ENCODE measurements around the gene INTS6L. TPM values are rescaled to one million over a fixed set of nuclear protein-coding genes. Genes with fewer than 3 reads are reported as not detected.

Gene INTS6L, protein sequence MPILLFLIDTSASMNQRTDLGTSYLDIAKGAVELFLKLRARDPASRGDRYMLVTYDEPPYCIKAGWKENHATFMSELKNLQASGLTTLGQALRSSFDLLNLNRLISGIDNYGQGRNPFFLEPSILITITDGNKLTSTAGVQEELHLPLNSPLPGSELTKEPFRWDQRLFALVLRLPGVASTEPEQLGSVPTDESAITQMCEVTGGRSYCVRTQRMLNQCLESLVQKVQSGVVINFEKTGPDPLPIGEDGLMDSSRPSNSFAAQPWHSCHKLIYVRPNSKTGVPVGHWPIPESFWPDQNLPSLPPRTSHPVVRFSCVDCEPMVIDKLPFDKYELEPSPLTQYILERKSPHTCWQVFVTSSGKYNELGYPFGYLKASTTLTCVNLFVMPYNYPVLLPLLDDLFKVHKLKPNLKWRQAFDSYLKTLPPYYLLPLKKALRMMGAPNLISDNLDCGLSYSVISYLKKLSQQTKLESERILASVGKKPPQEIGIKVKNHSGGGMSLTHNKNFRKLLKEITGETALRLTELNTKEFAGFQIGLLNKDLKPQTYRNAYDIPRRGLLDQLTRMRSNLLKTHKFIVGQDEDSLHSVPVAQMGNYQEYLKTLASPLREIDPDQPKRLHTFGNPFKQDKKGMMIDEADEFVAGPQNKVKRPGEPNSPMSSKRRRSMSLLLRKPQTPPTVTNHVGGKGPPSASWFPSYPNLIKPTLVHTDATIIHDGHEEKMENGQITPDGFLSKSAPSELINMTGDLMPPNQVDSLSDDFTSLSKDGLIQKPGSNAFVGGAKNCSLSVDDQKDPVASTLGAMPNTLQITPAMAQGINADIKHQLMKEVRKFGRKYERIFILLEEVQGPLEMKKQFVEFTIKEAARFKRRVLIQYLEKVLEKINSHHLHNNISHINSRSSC
- 0.98 TPM for total RNA-seq

DNA sequence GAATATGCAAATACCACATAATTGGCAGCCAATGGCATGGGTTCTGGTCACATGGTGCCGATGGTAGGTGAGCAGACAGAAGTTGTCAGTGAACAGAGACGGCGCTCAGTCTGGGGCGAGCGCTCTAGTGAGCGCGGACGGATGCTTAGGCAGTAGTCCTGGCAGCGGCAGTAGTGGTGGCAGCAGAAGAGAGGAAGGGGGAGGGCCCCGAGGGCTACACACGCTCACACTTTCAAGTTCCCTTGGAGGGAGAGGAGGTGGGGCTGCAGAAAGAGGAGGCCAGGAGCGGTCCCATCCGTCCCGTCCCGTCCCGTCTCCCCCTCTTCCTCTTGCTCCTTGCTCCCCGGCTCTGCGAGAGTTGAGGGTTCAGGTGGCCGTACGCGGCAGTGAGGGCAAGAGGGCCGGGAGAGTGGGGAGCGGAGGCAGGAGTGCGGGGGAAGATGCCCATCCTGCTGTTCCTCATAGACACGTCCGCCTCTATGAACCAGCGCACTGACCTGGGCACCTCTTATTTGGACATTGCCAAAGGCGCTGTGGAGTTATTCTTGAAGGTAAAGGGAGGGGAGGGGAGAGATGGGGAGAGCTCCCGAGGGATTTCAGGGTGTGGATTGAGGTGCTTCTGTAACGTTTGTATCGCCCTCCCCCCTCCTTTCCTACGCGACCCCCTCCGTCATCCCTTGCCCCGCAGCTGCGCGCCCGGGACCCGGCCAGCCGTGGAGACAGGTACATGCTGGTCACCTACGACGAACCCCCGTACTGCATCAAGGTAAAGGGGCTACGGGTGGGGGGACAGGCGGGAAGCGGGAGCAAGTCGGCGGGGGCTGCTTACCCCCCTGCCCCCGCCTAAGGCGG is at the start of gene INTS6L:
TSS of gene INTS6L (plus strand) at position 108 of the 852 bp plus-strand sequence. CDS start at position 441, 333 bp downstream.
- ATAC-seq, result peak; percentile 74
- DNase-seq (ENCODE audit: low spot score), result peak; percentile 60

DNA sequence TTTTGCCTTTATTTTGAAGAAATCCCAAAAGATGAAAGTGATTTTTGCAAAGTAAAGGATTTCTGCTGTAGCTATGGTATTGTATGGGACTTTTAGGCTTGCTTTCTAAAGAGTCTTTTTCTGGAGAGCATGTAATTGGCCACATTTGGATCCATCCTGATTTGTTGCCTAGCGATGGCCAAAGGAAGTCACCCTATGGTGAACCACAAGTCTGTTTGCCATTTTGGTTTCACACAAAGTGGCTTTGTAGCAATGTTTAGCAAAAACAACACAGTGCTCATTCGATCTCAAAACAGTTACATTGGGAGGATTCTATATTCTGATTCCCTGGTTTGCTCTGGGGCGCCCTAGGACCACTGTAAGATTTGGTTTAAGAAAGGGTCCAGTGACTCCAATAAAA is 44.1 kb upstream of the INTS6L start:
- ATAC-seq, result no peak
- no peak for DNase-seq (ENCODE audit: low spot score)

GRCh38 chrX:135477576-135477975 is 42.9 kb upstream of the INTS6L start:
- DNase-seq (ENCODE audit: low spot score) (peak; percentile 64), ATAC-seq (peak; percentile 74)

DNA sequence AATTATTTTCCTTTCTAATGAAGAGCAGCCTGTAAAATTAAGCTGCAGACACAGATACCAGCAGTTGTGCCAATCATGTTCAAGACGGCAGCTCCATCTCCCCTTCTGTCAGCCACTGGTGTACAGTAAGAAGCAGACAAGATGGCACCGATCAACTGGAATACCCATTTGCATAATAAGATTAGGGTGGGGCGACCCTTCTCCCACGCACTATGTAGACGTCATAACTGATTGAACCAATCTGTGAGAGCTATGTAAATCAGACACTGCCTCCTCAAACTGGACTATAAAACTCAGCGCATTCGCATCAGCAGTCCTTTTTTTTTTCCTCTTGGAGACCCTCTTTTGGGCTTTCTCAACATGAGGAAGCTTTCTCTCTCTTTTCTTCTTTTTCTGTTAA is 40.4 kb upstream of the INTS6L start:
- ATAC-seq, result no peak
- DNase-seq (ENCODE audit: low spot score), result no peak

- DNase-seq (ENCODE audit: low spot score) (no peak), ATAC-seq (no peak)
These were observed 38.7 kb upstream of the INTS6L start for GRCh38 chrX:135481696-135482179.

DNA sequence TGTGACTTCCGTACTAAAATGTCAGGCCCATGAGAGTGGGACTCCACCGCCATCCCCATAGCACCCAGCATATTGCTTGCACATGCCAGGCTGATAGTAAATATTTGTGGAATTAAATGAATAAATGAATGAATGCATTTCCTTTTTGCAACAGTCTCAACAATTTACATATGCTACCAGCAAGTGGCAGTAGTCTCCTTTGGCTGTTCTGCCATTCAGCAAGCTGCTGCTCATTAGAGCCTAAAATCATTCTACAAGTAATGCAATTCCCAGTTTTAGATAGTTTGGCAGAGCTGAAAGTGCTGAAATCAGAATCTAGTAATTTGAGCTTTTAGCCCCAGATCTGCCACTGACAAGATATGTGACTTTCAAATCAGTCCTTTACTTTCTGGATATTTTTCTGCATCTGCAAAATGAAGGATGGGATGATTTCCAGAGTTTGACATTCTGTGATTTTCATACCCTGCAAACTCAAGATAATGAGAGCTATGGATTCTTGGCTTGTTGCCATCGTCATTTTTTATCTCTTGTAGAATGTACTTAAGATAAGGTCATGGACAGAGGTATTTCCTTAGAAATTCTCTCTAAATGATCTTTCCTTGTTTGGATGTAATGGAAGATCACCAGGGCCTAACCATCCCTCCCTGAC is 35.7 kb upstream of the INTS6L start:
- DNase-seq (ENCODE audit: low spot score) (no peak), ATAC-seq (peak; percentile 36)

- ATAC-seq (no peak), DNase-seq (ENCODE audit: low spot score) (no peak)
These were observed 30.9 kb upstream of the INTS6L start for GRCh38 chrX:135489542-135489941.

GRCh38 chrX:135490979-135491514 is 29.4 kb upstream of the INTS6L start:
- no peak for ATAC-seq
- DNase-seq (ENCODE audit: low spot score), result no peak

GRCh38 chrX:135494453-135494852 is 26.0 kb upstream of the INTS6L start:
- DNase-seq (ENCODE audit: low spot score) (no peak), ATAC-seq (no peak)

DNA sequence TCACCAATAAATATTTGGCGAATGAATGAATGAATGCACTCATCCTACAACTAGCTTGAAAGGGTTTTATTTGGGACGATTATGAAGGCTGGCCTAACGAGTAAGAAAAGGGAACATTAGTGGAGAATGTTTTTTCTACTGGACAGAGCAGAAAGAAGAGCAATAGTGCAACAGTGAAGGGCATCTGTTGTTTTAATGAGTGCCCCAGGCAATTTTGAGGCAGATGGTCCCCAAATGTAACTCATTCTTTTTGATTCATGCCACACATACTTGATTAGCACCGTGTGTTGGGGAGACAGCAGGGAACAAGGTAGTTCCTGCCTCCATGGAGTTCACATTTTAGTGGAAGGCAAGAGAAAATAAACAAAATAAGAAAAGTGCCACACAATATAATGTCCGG is 22.7 kb upstream of the INTS6L start:
- ATAC-seq, result no peak

DNA sequence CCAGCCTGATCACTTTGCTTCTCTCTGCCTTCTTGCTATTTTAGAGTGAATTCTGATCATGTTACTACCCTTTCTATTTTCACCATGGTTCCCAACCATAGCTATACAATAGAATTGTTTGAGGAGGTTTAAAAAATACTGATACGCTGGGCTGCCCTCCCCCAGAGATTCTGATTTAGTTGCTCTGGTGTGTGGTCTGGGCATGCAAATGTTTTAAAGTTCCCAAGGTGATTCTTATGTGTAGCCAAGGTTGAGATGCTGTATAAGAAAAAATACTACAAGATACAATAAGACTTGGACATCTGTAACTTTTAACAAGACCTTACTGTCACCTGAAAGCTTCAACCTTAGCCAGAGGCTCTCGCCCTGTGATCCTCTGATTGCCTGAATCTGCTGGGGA is 22.2 kb upstream of the INTS6L start:
- no peak for DNase-seq (ENCODE audit: low spot score)
- ATAC-seq, result no peak

More for the DNA sequence above, 22.7 kb upstream of the INTS6L start:
- no peak for DNase-seq (ENCODE audit: low spot score)

DNA sequence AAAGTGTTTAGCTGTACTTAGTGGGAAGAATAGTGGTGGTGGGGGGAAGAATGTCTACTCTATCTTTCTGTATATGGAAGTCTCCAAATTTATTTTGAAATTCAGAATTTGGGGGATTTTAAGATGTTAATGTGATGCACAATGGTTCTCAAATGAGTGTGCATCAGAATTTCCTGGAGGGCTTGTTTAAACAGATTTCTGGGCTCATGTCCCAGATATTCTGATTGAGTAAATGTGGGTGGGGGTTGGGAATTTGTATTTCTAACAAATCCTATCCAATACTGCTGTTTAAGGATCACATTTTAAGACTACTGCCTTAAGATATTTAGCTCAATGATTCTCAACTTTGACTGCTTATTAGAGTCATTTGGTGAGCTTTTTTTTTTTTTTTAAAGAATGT is 15.1 kb upstream of the INTS6L start:
- no peak for ATAC-seq
- no peak for DNase-seq (ENCODE audit: low spot score)

DNA sequence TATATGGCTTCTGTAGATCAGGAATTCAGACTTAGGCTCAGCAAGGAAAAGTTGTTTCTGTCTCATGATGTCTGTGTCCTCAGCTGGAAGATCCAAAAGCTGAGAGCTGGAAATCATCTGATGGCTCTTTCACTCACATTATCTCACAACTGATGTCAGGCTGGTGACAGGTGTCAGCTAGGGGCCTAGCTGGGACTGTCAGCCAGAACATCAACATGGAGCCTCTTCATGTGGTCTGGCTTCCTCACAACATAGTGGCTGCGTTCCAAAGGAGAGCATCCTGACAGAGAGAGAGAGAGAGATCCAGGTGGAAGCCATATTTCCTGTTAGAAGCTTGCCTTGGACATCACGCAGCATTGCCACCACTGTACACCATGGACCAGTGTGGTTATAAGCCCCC is 10.6 kb upstream of the INTS6L start:
- ATAC-seq, result no peak
- no peak for DNase-seq (ENCODE audit: low spot score)

- ATAC-seq (no peak), DNase-seq (ENCODE audit: low spot score) (no peak)
These were observed 7.8 kb upstream of the INTS6L start for GRCh38 chrX:135512508-135513129.

GRCh38 chrX:135513130-135513515 is 7.3 kb upstream of the INTS6L start:
- DNase-seq (ENCODE audit: low spot score), result no peak
- no peak for ATAC-seq

GRCh38 chrX:135516376-135516775 is 4.1 kb upstream of the INTS6L start:
- no peak for DNase-seq (ENCODE audit: low spot score)
- ATAC-seq, result no peak

GRCh38 chrX:135518161-135518560 is 2.3 kb upstream of the INTS6L start:
- DNase-seq (ENCODE audit: low spot score) (no peak), ATAC-seq (no peak)

DNA sequence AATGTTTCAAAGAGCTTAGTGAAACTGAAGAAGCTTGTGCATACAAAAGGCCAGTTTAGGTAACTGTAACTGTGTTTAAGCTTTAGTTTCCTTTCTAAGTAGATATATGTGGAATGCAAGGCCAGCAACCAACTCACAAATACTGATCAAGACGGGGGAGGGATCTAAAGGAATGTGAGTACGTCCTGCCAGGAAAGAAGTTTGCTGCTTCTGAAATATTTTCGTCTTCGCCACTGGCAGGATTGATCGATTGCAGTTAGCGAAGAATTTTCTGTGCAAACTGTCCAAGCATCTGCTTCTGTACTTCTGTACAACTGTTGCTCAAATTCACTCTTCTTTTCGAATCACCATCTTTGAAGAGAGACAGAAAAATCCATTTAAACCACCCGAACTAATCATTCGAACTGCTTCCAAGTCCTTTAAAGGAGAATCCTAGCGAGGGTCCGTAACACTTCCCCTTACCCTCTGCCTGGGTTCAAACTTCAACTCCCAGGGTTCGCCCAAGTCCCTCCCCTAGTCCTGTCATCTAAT is 373 bp upstream of the INTS6L start:
- no peak for ATAC-seq
- no peak for DNase-seq (ENCODE audit: low spot score)

- DNase-seq (ENCODE audit: low spot score), result peak; percentile 58
- ATAC-seq, result peak; percentile 90
These were observed 1.1 kb downstream of the INTS6L start for GRCh38 chrX:135521405-135522131.
